ENCODE measurements around the gene RAMP3. TPM values are rescaled to one million over a fixed set of nuclear protein-coding genes. Genes with fewer than 3 reads are reported as not detected.

Gene RAMP3
- total and polyA plus RNA-seq, 9 of the 15 experiments (the other 6 are each of a cell fraction or from before 2014, with no cell fraction given), result not detected

- Histone ChIP-seq H3K9me3 (replicated peaks; ENCODE audit: control insufficient read depth, insufficient read depth, low read depth, low read length) (no peaks in the 10 kb centered on the region), H3K27me3 (ENCODE audit: control insufficient read depth in 2 of 2, insufficient read depth in 2 of 2, low read length in 2 of 2) (peaks cover 19 to 77% of the 10 kb centered on the region in 2 experiments; a peak in 4 of 5 replicates), H3K4me2 (ENCODE audit: insufficient read depth, low read length) (no peak overlapping the region), H3K9ac (ENCODE audit: insufficient read depth in 1 of 2, low read depth in 2 of 2, low read length in 2 of 2) (no peak overlapping the region), H3K9me1 (ENCODE audit: control insufficient read depth, insufficient read depth, low read length) (no peaks in the 10 kb centered on the region), H3K36me3 (ENCODE audit: control insufficient read depth, insufficient read depth, low read length) (no peaks in the 10 kb centered on the region), H3K4me3 (no peak overlapping the region), H3K4me1 (replicated peaks in 1 of 2; ENCODE audit: control insufficient read depth in 2 of 2, insufficient read depth in 2 of 2, low read length in 2 of 2) (0 out of 5 replicates have a peak, but pooled peaks cover 0 to 3% of the 10 kb centered on the region in 2 experiments), H4K20me1 (replicated peaks; ENCODE audit: control insufficient read depth, insufficient read depth, low read length) (peaks cover 5% of the 10 kb centered on the region; the same call in 1 of the 2 replicates), H3K79me2 (ENCODE audit: control insufficient read depth, insufficient read depth, low read length) (no peaks in the 10 kb centered on the region), H3K27ac (ENCODE audit: extremely low read depth, low read depth, low read length) (no peak overlapping the region), H2AFZ (ENCODE audit: low read depth, low read length) (no peak overlapping the region)
- ChIA-PET POLR2A (interaction anchor here (1.1 kb wide), 1 partner anchor 27 kb away, joined by 3 read pairs; no protein-coding TSS in a partner anchor), CTCF (ENCODE audit: low intra/inter-chr PET ratio) (interaction anchor here (0.6 kb wide), 1 partner anchor 349 kb away, joined by 3 read pairs; no protein-coding TSS in a partner anchor)
- in situ Hi-C loops (cut with MboI) (no loop called here), intact Hi-C loops (cut with micrococcal nuclease) (no loop called here)
- no TSS peak for BruUV-seq (replicated peaks)
- DNase-seq (ENCODE audit: extremely low read depth in 1 of 4, low spot score in 3 of 4) (no peak), ATAC-seq (no peak), FAIRE-seq (no peak)
- 0% methylated on average over 5 of the region's 8 CpGs for WGBS (ENCODE audit: insufficient coverage, low coverage, missing lambda C conversion rate)
- TF ChIP-seq CBX1 (IDR thresholded peaks at IDR 0.05; ENCODE audit: low read depth), result no peak
- TF ChIP-seq DIDO1 (tag; IDR thresholded peaks at IDR 0.05; ENCODE audit: low read depth), result no peak
- no peak for TF ChIP-seq ZNF398 (CRISPR knock-in tag; IDR thresholded peaks at IDR 0.05)
- TF ChIP-seq GATAD2A (IDR thresholded peaks at IDR 0.05), result no peak
- no peak for TF ChIP-seq NR1H2 (CRISPR knock-in tag; IDR thresholded peaks at IDR 0.05)
- no peak for TF ChIP-seq BMI1 (IDR thresholded peaks at IDR 0.05; ENCODE audit: low read length)
- TF ChIP-seq GTF2E2 (tag; IDR thresholded peaks at IDR 0.05), result no peak
- TF ChIP-seq SP1 (CRISPR knock-in tag; IDR thresholded peaks at IDR 0.05), result no peak
- TF ChIP-seq HMG20A (CRISPR knock-in tag; conservative IDR thresholded peaks at IDR 0.05), result no peak
- TF ChIP-seq HDAC3 (IDR thresholded peaks at IDR 0.05; ENCODE audit: borderline replicate concordance, partially characterized antibody), result no peak
- no peak for TF ChIP-seq TGIF2 (CRISPR knock-in tag; IDR thresholded peaks at IDR 0.05)
- no peak for TF ChIP-seq ASH1L (IDR thresholded peaks at IDR 0.05; ENCODE audit: borderline replicate concordance, low read depth, partially characterized antibody)
- no peak for TF ChIP-seq SRSF3 (IDR thresholded peaks at IDR 0.05; ENCODE audit: insufficient read depth, low read length)
- no peak for TF ChIP-seq ATF7 (IDR thresholded peaks at IDR 0.05)
- TF ChIP-seq ZNF778 (CRISPR knock-in tag; IDR thresholded peaks at IDR 0.05), result no peak
Measured at GRCh38 chr7:45187946-45188411, 30.4 kb downstream of the RAMP3 start.
